ENCODE results near the gene RXFP4. TPM values are rescaled to one million over a fixed set of nuclear protein-coding genes. Genes with fewer than 3 reads are reported as not detected.

The RXFP4 gene
- total RNA-seq, 1 donor from 2014 or later, result not detected

GRCh38 chr1:155898888-155899287 is 42.5 kb upstream of the RXFP4 start:
- Mint-ChIP-seq H3K4me3 (ENCODE audit: low read depth) (no peak overlapping the region), H3K27ac (no peak overlapping the region), H3K27me3 (no peaks in the 10 kb centered on the region), H3K9me3 (ENCODE audit: low read depth) (no peaks in the 10 kb centered on the region), H3K36me3 (ENCODE audit: insufficient read depth) (peaks cover 23% of the 10 kb centered on the region), H3K4me1 (ENCODE audit: low read depth) (no peaks in the 10 kb centered on the region)
- DNase-seq (ENCODE audit: low spot score, unreplicated experiment), result no peak
- TF ChIP-seq, protein P1, sequence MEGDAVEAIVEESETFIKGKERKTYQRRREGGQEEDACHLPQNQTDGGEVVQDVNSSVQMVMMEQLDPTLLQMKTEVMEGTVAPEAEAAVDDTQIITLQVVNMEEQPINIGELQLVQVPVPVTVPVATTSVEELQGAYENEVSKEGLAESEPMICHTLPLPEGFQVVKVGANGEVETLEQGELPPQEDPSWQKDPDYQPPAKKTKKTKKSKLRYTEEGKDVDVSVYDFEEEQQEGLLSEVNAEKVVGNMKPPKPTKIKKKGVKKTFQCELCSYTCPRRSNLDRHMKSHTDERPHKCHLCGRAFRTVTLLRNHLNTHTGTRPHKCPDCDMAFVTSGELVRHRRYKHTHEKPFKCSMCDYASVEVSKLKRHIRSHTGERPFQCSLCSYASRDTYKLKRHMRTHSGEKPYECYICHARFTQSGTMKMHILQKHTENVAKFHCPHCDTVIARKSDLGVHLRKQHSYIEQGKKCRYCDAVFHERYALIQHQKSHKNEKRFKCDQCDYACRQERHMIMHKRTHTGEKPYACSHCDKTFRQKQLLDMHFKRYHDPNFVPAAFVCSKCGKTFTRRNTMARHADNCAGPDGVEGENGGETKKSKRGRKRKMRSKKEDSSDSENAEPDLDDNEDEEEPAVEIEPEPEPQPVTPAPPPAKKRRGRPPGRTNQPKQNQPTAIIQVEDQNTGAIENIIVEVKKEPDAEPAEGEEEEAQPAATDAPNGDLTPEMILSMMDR (IDR thresholded peaks at IDR 0.05; ENCODE audit: unreplicated experiment), result no peak

DNA sequence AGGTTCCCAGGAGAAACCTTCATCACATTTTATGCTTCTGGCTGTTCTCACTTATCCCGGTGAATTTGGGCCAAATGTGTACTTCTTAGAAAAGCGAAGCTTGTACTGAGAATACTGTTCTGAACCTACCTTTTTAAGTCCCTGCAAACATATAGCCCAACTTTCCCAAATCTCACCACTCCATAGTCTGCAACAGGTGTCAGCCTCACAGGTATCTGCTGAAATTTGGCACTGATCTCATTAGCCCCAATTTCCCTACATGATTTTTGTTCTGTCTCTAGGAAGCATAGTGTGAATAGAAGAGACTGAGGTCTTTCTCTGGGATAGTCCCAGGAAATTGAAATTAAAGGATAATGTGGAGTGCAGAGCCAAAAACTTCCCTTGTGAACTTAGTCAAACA is 41.8 kb upstream of the RXFP4 start:
- Mint-ChIP-seq H3K4me1 (ENCODE audit: low read depth) (peaks cover 6% of the 10 kb centered on the region), H3K27me3 (no peaks in the 10 kb centered on the region), H3K9me3 (ENCODE audit: low read depth) (no peaks in the 10 kb centered on the region), H3K4me3 (ENCODE audit: low read depth) (no peak overlapping the region), H3K36me3 (ENCODE audit: insufficient read depth) (peaks cover 26% of the 10 kb centered on the region), H3K27ac (no peak overlapping the region)
- TF ChIP-seq, protein P1 (IDR thresholded peaks at IDR 0.05; ENCODE audit: unreplicated experiment), result no peak
- DNase-seq (ENCODE audit: low spot score, unreplicated experiment), result no peak

- Mint-ChIP-seq H3K27ac (no peak overlapping the region), H3K9me3 (ENCODE audit: low read depth) (no peaks in the 10 kb centered on the region), H3K27me3 (no peaks in the 10 kb centered on the region), H3K36me3 (ENCODE audit: insufficient read depth) (peaks cover 26% of the 10 kb centered on the region), H3K4me3 (ENCODE audit: low read depth) (no peak overlapping the region), H3K4me1 (ENCODE audit: low read depth) (peaks cover 6% of the 10 kb centered on the region)
- no peak for DNase-seq (ENCODE audit: low spot score, unreplicated experiment)
- TF ChIP-seq, protein P1 (IDR thresholded peaks at IDR 0.05; ENCODE audit: unreplicated experiment), result no peak
Measured at GRCh38 chr1:155900161-155900560, 41.3 kb upstream of the RXFP4 start.

DNA sequence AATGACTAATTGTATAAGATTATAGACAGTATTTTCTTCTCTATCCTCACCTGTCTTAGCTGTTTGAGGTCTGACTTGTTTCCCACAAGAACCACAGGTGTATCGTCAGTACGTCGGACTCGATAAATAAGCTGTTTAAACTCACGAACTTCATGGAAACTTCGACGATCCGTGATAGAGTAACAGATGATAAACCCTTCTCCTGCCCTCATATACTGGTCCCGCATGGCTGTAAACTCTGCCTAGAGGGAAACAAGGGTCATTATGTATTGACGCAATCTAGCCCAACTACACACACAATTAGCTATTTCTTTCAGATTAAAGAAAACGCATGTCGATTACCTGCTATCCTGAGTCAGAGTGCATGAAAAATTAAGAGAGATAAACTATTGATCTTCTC is 37.2 kb upstream of the RXFP4 start:
- no peak overlapping the region for H3K4me3 Mint-ChIP-seq (ENCODE audit: low read depth)
- H3K36me3 Mint-ChIP-seq (ENCODE audit: insufficient read depth), result peaks cover 21% of the 10 kb centered on the region
- H3K27ac Mint-ChIP-seq, result peak overlapping the region; percentile 2
- TF ChIP-seq, protein P1 (IDR thresholded peaks at IDR 0.05; ENCODE audit: unreplicated experiment), result no peak
- no peaks in the 10 kb centered on the region for H3K27me3 Mint-ChIP-seq
- no peak for DNase-seq (ENCODE audit: low spot score, unreplicated experiment)
- H3K9me3 Mint-ChIP-seq (ENCODE audit: low read depth), result no peaks in the 10 kb centered on the region
- H3K4me1 Mint-ChIP-seq (ENCODE audit: low read depth), result peaks cover 6% of the 10 kb centered on the region

DNA sequence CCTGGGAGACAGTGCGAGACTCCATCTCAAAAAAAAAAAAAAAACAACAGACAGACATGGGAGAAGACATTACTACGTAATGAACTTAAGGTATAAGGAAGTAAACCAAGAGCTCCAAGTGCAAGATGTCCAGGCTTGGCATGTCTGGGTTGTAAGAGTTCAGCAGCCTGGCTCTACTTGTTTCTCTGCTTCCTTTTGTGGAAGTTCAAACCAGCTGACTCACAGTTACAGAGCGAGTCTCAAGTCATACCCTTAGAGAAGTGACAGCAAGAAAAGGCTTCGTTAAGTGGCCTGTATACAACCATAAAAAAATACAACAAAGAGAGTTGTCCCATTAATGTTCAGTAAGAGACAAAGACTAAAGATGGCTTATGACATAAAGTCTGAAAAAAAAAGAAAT is 31.5 kb upstream of the RXFP4 start:
- Mint-ChIP-seq H3K9me3 (ENCODE audit: low read depth) (no peaks in the 10 kb centered on the region), H3K27ac (peak overlapping the region; percentile 24), H3K4me1 (ENCODE audit: low read depth) (peaks cover 16% of the 10 kb centered on the region), H3K27me3 (no peaks in the 10 kb centered on the region), H3K36me3 (ENCODE audit: insufficient read depth) (peaks cover 16% of the 10 kb centered on the region), H3K4me3 (ENCODE audit: low read depth) (peak overlapping the region; percentile 92)
- DNase-seq (ENCODE audit: low spot score, unreplicated experiment), result no peak
- TF ChIP-seq, protein P1 (IDR thresholded peaks at IDR 0.05; ENCODE audit: unreplicated experiment), result no peak

Measured in progenitor cell of endocrine pancreas (in vitro differentiated cells).